Measurements from ENCODE around the gene EIF3L.

DNA sequence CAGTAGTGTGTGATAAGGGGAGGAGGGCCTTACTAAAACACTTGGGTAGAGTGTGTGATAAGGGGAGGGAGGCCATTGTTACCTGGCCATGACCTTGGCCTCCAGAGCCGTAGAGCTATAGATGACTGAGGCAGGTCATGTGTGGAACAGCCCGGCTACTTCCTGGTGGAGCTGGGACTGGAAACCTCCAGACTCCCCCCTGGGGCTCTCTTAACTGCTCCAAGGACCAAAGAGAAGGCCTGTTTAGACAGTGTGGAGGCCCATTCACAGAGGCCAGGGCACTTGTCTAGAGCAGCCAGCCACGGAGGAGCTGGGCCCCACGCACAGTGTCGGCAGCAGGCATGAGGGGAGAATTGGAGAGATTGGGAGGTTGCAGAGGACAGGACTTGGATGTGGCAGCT is 44.4 kb downstream of the EIF3L start:
- no peak for TF ChIP-seq POLR2A (IDR thresholded peaks at IDR 0.05)
- TF ChIP-seq, protein P1, sequence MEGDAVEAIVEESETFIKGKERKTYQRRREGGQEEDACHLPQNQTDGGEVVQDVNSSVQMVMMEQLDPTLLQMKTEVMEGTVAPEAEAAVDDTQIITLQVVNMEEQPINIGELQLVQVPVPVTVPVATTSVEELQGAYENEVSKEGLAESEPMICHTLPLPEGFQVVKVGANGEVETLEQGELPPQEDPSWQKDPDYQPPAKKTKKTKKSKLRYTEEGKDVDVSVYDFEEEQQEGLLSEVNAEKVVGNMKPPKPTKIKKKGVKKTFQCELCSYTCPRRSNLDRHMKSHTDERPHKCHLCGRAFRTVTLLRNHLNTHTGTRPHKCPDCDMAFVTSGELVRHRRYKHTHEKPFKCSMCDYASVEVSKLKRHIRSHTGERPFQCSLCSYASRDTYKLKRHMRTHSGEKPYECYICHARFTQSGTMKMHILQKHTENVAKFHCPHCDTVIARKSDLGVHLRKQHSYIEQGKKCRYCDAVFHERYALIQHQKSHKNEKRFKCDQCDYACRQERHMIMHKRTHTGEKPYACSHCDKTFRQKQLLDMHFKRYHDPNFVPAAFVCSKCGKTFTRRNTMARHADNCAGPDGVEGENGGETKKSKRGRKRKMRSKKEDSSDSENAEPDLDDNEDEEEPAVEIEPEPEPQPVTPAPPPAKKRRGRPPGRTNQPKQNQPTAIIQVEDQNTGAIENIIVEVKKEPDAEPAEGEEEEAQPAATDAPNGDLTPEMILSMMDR (IDR thresholded peaks at IDR 0.05), result no peak

All from adrenal gland (tissue), 5 donors.